DND-41 (cell line): ENCODE results near the gene NADK2.

ENCODE experiments used
- EZH2 ChIP-seq: IDR thresholded peaks from 3 replicates; pipeline ENCODE4 v1.6.1; 2012; ENCODE audit warnings: borderline replicate concordance, low read depth, mild to moderate bottlenecking, moderate library complexity, low read length, inconsistent platforms; ENCODE audit not compliant: severe bottlenecking
- TF ChIP-seq, protein P1 (sequence below): IDR thresholded peaks from 2 replicates; pipeline ENCODE4 v1.5.1; 2012; ENCODE audit warnings: borderline replicate concordance, low read length, moderate library complexity, mild to moderate bottlenecking; ENCODE audit not compliant: poor library complexity, severe bottlenecking; ENCODE audit errors: extremely low read depth

DNA sequence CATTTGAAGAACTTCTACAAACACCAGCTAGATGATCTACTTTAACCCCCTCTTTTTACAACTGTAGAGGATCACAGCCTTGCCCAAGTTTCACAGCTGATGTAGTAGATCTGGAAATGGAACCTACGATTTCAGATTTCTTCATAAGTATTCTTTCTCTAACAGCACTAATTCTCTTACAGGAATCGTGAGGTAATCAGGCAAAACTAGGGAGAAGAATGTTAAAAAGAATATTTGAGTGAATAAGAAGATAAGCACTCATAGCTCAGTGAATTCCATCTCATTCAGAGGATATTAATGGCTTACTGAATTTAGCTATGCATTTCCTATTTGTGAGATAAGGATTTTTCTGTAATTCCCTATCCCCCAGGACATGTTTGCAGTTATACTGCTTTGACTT lies 42.1 kb downstream of the NADK2 start:
- TF ChIP-seq, protein P1, sequence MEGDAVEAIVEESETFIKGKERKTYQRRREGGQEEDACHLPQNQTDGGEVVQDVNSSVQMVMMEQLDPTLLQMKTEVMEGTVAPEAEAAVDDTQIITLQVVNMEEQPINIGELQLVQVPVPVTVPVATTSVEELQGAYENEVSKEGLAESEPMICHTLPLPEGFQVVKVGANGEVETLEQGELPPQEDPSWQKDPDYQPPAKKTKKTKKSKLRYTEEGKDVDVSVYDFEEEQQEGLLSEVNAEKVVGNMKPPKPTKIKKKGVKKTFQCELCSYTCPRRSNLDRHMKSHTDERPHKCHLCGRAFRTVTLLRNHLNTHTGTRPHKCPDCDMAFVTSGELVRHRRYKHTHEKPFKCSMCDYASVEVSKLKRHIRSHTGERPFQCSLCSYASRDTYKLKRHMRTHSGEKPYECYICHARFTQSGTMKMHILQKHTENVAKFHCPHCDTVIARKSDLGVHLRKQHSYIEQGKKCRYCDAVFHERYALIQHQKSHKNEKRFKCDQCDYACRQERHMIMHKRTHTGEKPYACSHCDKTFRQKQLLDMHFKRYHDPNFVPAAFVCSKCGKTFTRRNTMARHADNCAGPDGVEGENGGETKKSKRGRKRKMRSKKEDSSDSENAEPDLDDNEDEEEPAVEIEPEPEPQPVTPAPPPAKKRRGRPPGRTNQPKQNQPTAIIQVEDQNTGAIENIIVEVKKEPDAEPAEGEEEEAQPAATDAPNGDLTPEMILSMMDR, result no peak
- no peak for TF ChIP-seq EZH2
